Measurements from ENCODE around the gene WDFY3.

Gene WDFY3

GRCh38 chr4:84877051-84877833 lies 89.2 kb downstream of the WDFY3 start:
- H3K4me3 ChIP-seq (ENCODE audit: low read depth, low read length), result no peak overlapping the region

GRCh38 chr4:84875636-84876371 lies 90.7 kb downstream of the WDFY3 start:
- no peak overlapping the region for H3K4me3 ChIP-seq (ENCODE audit: low read depth, low read length)
- no peak for TF ChIP-seq CTCF (IDR thresholded peaks at IDR 0.05; ENCODE audit: low read depth, low read length)

More at GRCh38 chr4:84877051-84877833, 89.2 kb downstream of the WDFY3 start:
- TF ChIP-seq CTCF (IDR thresholded peaks at IDR 0.05; ENCODE audit: low read depth, low read length), result no peak

- TF ChIP-seq CTCF (IDR thresholded peaks at IDR 0.05; ENCODE audit: low read depth, low read length), result no peak
These were observed 91.9 kb downstream of the WDFY3 start for GRCh38 chr4:84874619-84875018.

GRCh38 chr4:84870398-84871163 lies 95.9 kb downstream of the WDFY3 start:
- no peak for TF ChIP-seq CTCF (IDR thresholded peaks at IDR 0.05; ENCODE audit: low read depth, low read length)
- no peak overlapping the region for H3K4me3 ChIP-seq (ENCODE audit: low read depth, low read length)

More at GRCh38 chr4:84874619-84875018, 91.9 kb downstream of the WDFY3 start:
- no peak overlapping the region for H3K4me3 ChIP-seq (ENCODE audit: low read depth, low read length)

- H3K4me3 ChIP-seq (ENCODE audit: low read depth, low read length), result no peak overlapping the region
- TF ChIP-seq CTCF (IDR thresholded peaks at IDR 0.05; ENCODE audit: low read depth, low read length), result no peak
These were observed 100.2 kb downstream of the WDFY3 start for GRCh38 chr4:84866295-84866694.

- H3K4me3 ChIP-seq (ENCODE audit: low read depth, low read length), result no peak overlapping the region
- no peak for TF ChIP-seq CTCF (IDR thresholded peaks at IDR 0.05; ENCODE audit: low read depth, low read length)
These were observed 100.9 kb downstream of the WDFY3 start for GRCh38 chr4:84865600-84865999.
